Skin of body (tissue), 2 donors: ENCODE data around the gene ATP5F1A. TPM values are rescaled to one million over a fixed set of nuclear protein-coding genes. Genes with fewer than 3 reads are reported as not detected.
"Not testable (repeated sequence)": the region's sequence is repeated elsewhere in the genome, so short reads cannot be mapped to it uniquely, and the experiment has no call there.

ENCODE experiments used
- DNase-seq: peaks from one replicate; lab custom pipeline; 2025; lab: John Stamatoyannopoulos, UW
- total RNA-seq: library from RNA; depleted of rRNA; stranded (reverse); fragments of >200 nt; gene quantifications from one replicate; pipeline ENCODE4 v1.2.3, GENCODE V29; 2014

Gene ATP5F1A
- total RNA-seq, result 369 TPM

- peak; percentile 71 for DNase-seq
Measured at GRCh38 chr18:46097801-46098615, at the start of gene ATP5F1A. ATP5F1A (minus strand) TSS chr18:46098296; CDS start chr18:46098231, 65 bp downstream.

- DNase-seq, result no peak
Measured at GRCh38 chr18:46141199-46141598, 43.1 kb upstream of the ATP5F1A start.

- DNase-seq, result no peak
Measured at GRCh38 chr18:46140173-46140572, 42.1 kb upstream of the ATP5F1A start.

GRCh38 chr18:46134920-46135675 is 37.0 kb upstream of the ATP5F1A start:
- no peak for DNase-seq

- no peak for DNase-seq
Measured at GRCh38 chr18:46133534-46133933, 35.4 kb upstream of the ATP5F1A start.

GRCh38 chr18:46130549-46130948 is 32.5 kb upstream of the ATP5F1A start:
- DNase-seq, result not testable (repeated sequence)

- no peak for DNase-seq
Measured at GRCh38 chr18:46130061-46130460, 32.0 kb upstream of the ATP5F1A start.

- DNase-seq, result not testable (repeated sequence)
Measured at GRCh38 chr18:46126625-46127024, 28.5 kb upstream of the ATP5F1A start.

- no peak for DNase-seq
Measured at GRCh38 chr18:46113751-46114150, 15.7 kb upstream of the ATP5F1A start.

- DNase-seq, result no peak
Measured at GRCh38 chr18:46110406-46110805, 12.3 kb upstream of the ATP5F1A start.

GRCh38 chr18:46109386-46109785 is 11.3 kb upstream of the ATP5F1A start:
- DNase-seq, result no peak

- peak; percentile 75 for DNase-seq
Measured at GRCh38 chr18:46104128-46104911, 6.2 kb upstream of the ATP5F1A start, which contains the start of gene HAUS1. HAUS1 (plus strand) TSS chr18:46104385; CDS start chr18:46104412, 27 bp downstream.

GRCh38 chr18:46099463-46099862 is 1.4 kb upstream of the ATP5F1A start:
- DNase-seq, result no peak

GRCh38 chr18:46098616-46098933 is 479 bp upstream of the ATP5F1A start:
- DNase-seq, result no peak

- DNase-seq, result peak; percentile 3
Measured at GRCh38 chr18:46097431-46097800, 680 bp downstream of the ATP5F1A start.

- no peak for DNase-seq
Measured at GRCh38 chr18:46096651-46097300, 1.3 kb downstream of the ATP5F1A start.

- DNase-seq, result no peak
Measured at GRCh38 chr18:46095532-46095931, 2.6 kb downstream of the ATP5F1A start.

- not testable (repeated sequence) for DNase-seq
Measured at GRCh38 chr18:46088501-46088900, 9.6 kb downstream of the ATP5F1A start.

GRCh38 chr18:46084431-46084830 is 13.7 kb downstream of the ATP5F1A start:
- DNase-seq, result no peak

GRCh38 chr18:46080156-46080555 is 17.9 kb downstream of the ATP5F1A start:
- DNase-seq, result no peak

- no peak for DNase-seq
Measured at GRCh38 chr18:46079336-46079735, 18.8 kb downstream of the ATP5F1A start.
